Upper lobe of left lung (tissue), 6 donors: ENCODE results near the gene SPACA4. TPM values are rescaled to one million over a fixed set of nuclear protein-coding genes. Genes with fewer than 3 reads are reported as not detected.

Experiments
- ATAC-seq, 2 donors: fragments of 200-7000 bp; cut with Tn5 transposase; one replicate each; pipeline ENCODE4 v1.9.1; 2022; ENCODE audit warnings: mild to moderate bottlenecking in 2 of 2, moderate library complexity in 2 of 2; ENCODE audit not compliant: low FRiP score in 2 of 2
- DNase-seq, 2 donors: peaks; one replicate each; pipeline ENCODE4 v3.0.0-alpha.2; 2019 to 2020
- H3K27ac ChIP-seq, 4 donors: fragments of 200-600 bp; sonication (generic); one replicate each; pipeline ENCODE4 v1.5.1; 2016 to 2019
- H3K27me3 ChIP-seq, 4 donors: fragments of 200-600 bp; sonication (generic); one replicate each; pipeline ENCODE4 v1.5.1; 2017 to 2019
- H3K36me3 ChIP-seq, 4 donors: fragments of 200-600 bp; sonication (generic); one replicate each; pipeline ENCODE4 v1.5.1; 2016 to 2019
- H3K4me1 ChIP-seq, 4 donors: fragments of 200-600 bp; sonication (generic); one replicate each; pipeline ENCODE4 v1.5.1; 2018 to 2019
- H3K4me3 ChIP-seq, 4 donors: fragments of 200-600 bp; sonication (generic); one replicate each; pipeline ENCODE4 v1.5.1; 2017 to 2019; ENCODE audit warnings: mild to moderate bottlenecking in 2 of 4, moderate library complexity in 1 of 4
- H3K9me3 ChIP-seq, 4 donors: fragments of 200-600 bp; sonication (generic); one replicate each; pipeline ENCODE4 v1.5.1; 2018 to 2019
- CTCF ChIP-seq, 6 experiments: fragments of 450-650 bp in 4 of 6; fragments of 200-600 bp in 2 of 6; sonication (generic) in 2 of 6; IDR thresholded peaks; one replicate each; pipeline ENCODE4 v1.5.1; 2016 to 2019; ENCODE audit warnings: antibody characterized with exemption in 6 of 6
- EP300 ChIP-seq, 4 donors: sonication (generic); formaldehyde crosslinking; IDR thresholded peaks; one replicate each; pipeline ENCODE4 v1.5.1; 2017; ENCODE audit warnings: antibody characterized with exemption in 4 of 4, control low read depth in 2 of 4
- POLR2A ChIP-seq, 4 donors: fragments of 450-650 bp; IDR thresholded peaks; one replicate each; pipeline ENCODE4 v1.5.1; 2016 to 2017; ENCODE audit warnings: antibody characterized with exemption in 4 of 4, mild to moderate bottlenecking in 2 of 4
- POLR2AphosphoS5 ChIP-seq, 2 donors: sonication (generic); formaldehyde crosslinking; IDR thresholded peaks; one replicate each; pipeline ENCODE4 v1.5.1; 2017; ENCODE audit warnings: antibody characterized with exemption in 2 of 2
- WGBS, 2 donors: methylation state at CpG; one replicate each; pipeline ENCODE4 v1.1.5; 2017 to 2018; 5-methylcytosine and 5-hydroxymethylcytosine counted together
- total RNA-seq, 6 donors: library from RNA; depleted of rRNA in 4 of 6; stranded (reverse); fragments of >200 nt in 4 of 6; gene quantifications; one replicate each; pipeline versions ENCODE4 v1.1.0 to v1.2.1, GENCODE V29; 2016 to 2021
- donor health status: DM: no; HTN: no; CAD: no; lungs with moderate emphysema.
- donor health status: DM: no; HTN: yes; CAD: no; lungs with severe emphysema.

SPACA4 gene
- total RNA-seq, 6 donors from 2014 or later, result 0.27 TPM; not detected in 5

- Histone ChIP-seq H3K36me3 (peaks cover 11 to 23% (median 21%) of the 10 kb centered on the region in 4 donors), H3K27ac (no peak overlapping the region), H3K4me3 (no peak overlapping the region), H3K27me3 (no peaks in the 10 kb centered on the region), H3K9me3 (no peaks in the 10 kb centered on the region), H3K4me1 (peaks cover 11 to 35% (median 21%) of the 10 kb centered on the region in 4 donors)
- WGBS, 2 donors, result 90 to 93% methylated on average over 12 to 14 of the region's 14 CpGs
- ATAC-seq (no peak), DNase-seq (peak in 1 of 2 donors; percentile 45)
- no peak for TF ChIP-seq POLR2AphosphoS5 (IDR thresholded peaks at IDR 0.05)
- TF ChIP-seq EP300 (IDR thresholded peaks at IDR 0.05), result no peak
- TF ChIP-seq POLR2A (IDR thresholded peaks at IDR 0.05), result no peak
- no peak for TF ChIP-seq CTCF (IDR thresholded peaks at IDR 0.05)
These were observed 5.3 kb downstream of the SPACA4 start for GRCh38 chr19:48611872-48612271.

- peak overlapping the region; percentile 4 to 94 (median 88) for H3K27ac ChIP-seq
- 70 to 77% methylated on average over 9 to 35 of the region's 39 CpGs for WGBS, 2 donors
- TF ChIP-seq POLR2AphosphoS5 (IDR thresholded peaks at IDR 0.05), result no peak
- no peak for TF ChIP-seq CTCF (IDR thresholded peaks at IDR 0.05)
- TF ChIP-seq EP300 (IDR thresholded peaks at IDR 0.05), result no peak
- no peak for TF ChIP-seq POLR2A (IDR thresholded peaks at IDR 0.05)
- peak; percentile 45 to 87 for DNase-seq
- H3K36me3 ChIP-seq, result peaks cover 15 to 32% (median 28%) of the 10 kb centered on the region in 4 donors
- peak in 1 of 2 donors; percentile 7 for ATAC-seq
- H3K27me3 ChIP-seq, result no peaks in the 10 kb centered on the region
- peaks cover 25 to 48% (median 35%) of the 10 kb centered on the region in 4 donors for H3K4me1 ChIP-seq
- H3K9me3 ChIP-seq, result no peaks in the 10 kb centered on the region
- peak overlapping the region in 2 of 4 donors; percentile 45 to 47 for H3K4me3 ChIP-seq
These were observed 6.7 kb downstream of the SPACA4 start for GRCh38 chr19:48613024-48613851.

- Histone ChIP-seq H3K36me3 (peaks cover 15 to 32% (median 28%) of the 10 kb centered on the region in 4 donors), H3K27me3 (no peaks in the 10 kb centered on the region), H3K4me1 (peaks cover 25 to 52% (median 37%) of the 10 kb centered on the region in 4 donors), H3K27ac (peak overlapping the region; percentile 82 to 94 (median 88)), H3K9me3 (no peaks in the 10 kb centered on the region), H3K4me3 (peak overlapping the region in 3 of 4 donors; percentile 33 to 47 (median 45))
- DNase-seq (peak in 1 of 2 donors; percentile 64), ATAC-seq (no peak)
- 62 to 72% methylated on average over 11 to 13 of the region's 13 CpGs for WGBS, 2 donors
- TF ChIP-seq POLR2AphosphoS5 (IDR thresholded peaks at IDR 0.05), result no peak
- TF ChIP-seq POLR2A (IDR thresholded peaks at IDR 0.05), result no peak
- TF ChIP-seq EP300 (IDR thresholded peaks at IDR 0.05), result no peak
- no peak for TF ChIP-seq CTCF (IDR thresholded peaks at IDR 0.05)
These were observed 7.4 kb downstream of the SPACA4 start for GRCh38 chr19:48613852-48614435.

DNA sequence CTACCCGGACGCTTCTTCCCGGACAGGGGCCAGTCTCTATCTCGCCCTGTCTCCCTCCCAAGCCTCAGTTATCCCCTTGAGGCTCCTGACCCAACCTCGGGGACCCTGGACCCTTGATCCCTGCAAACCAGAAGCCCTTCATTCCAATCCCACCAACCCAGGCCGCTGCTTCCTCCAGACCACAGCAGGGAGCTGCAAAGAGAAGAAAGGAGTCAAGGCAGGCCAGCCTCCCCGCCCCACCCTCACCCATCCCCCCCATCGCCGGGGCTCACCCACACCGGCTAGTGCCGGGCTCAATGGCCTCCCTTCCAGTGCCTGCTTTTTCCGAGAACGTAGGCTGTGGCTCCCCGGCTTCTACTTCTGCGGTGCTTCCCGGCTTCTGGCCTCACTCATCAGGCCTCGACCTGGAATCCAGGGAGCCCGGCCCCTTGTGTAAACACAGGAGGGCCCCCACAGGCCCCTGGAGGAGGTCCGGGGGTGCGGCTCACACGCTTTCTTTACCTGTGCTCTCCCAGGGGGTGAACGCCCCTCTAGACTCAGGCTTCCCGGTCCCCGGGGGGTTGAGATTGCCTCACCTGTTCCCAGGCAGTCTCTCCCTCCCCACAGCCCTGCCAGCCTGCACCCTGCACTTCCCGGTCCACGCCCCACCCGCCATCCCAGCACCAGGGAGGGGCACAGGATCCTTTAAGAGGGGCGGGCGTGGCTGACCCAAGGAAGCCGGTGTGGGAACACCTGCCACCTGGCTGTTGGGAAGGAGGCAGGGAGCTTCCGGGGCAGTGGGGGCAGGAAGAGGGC is 8.1 kb downstream of the SPACA4 start, which contains the start of gene FAM83E:
Gene FAM83E (minus strand): TSS at position 641 of the 795 bp plus-strand sequence. CDS start 1,704 bp downstream, outside the sequence.
- WGBS, 2 donors, result 59 to 69% methylated on average over 11 to 31 of the region's 31 CpGs
- Histone ChIP-seq H3K4me3 (peak within 1 kb of the TSS in 3 of 4 donors; percentile 33 to 88 (median 47)), H3K27me3 (no peaks in the 10 kb centered on the region), H3K36me3 (peaks cover 15 to 32% (median 28%) of the 10 kb centered on the region in 4 donors), H3K4me1 (peaks cover 26 to 53% (median 38%) of the 10 kb centered on the region in 4 donors), H3K27ac (peak within 1 kb of the TSS; percentile 82 to 94 (median 88)), H3K9me3 (no peaks in the 10 kb centered on the region)
- DNase-seq (peak; percentile 88 to 95), ATAC-seq (peak; percentile 1 to 78)
- TF ChIP-seq POLR2A (IDR thresholded peaks at IDR 0.05) (peak in 1 of 4 donors; percentile 71), EP300 (IDR thresholded peaks at IDR 0.05) (peak in 1 of 4 donors; percentile 29), CTCF (IDR thresholded peaks at IDR 0.05) (peak in 1 of 6 experiments; percentile 7), POLR2AphosphoS5 (IDR thresholded peaks at IDR 0.05) (peak; percentile 63 to 67)
